DND-41 (cell line): ENCODE results near the gene AP4M1.

ENCODE experiments used
- CTCF ChIP-seq: IDR thresholded peaks from 2 replicates; pipeline ENCODE4 v1.5.1; 2012; ENCODE audit warnings: borderline replicate concordance, low read length, moderate library complexity, mild to moderate bottlenecking; ENCODE audit not compliant: poor library complexity, severe bottlenecking; ENCODE audit errors: extremely low read depth
- EZH2 ChIP-seq: IDR thresholded peaks from 3 replicates; pipeline ENCODE4 v1.6.1; 2012; ENCODE audit warnings: borderline replicate concordance, low read depth, mild to moderate bottlenecking, moderate library complexity, low read length, inconsistent platforms; ENCODE audit not compliant: severe bottlenecking

GRCh38 chr7:100118388-100119071, 17.1 kb downstream of the AP4M1 start:
- TF ChIP-seq EZH2 (no peak), CTCF (no peak)
